ENCODE results near the gene SBNO1.

DNA sequence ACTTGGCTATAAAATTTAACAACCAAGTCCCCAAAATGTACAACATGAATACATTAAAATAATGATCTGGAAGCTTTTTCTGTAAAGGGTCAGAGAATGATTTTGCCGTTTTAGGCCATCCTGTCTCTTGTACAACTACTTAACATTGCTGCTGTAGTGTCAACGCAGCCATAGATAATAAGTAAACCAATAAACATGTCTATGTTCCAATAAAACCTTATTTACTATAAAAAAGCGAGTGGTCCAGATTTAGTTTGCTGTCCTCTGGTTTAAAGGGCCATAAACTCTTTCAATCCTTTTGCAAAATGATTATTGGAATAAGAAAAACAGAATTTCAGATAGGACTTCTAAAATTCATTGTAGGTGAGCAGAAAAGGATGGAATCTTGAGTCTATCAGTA, 29.2 kb downstream of the SBNO1 start:
- no peak for TF ChIP-seq EZH2phosphoT487 (IDR thresholded peaks at IDR 0.05; ENCODE audit: borderline replicate concordance, low read length)
- TF ChIP-seq, protein P1, sequence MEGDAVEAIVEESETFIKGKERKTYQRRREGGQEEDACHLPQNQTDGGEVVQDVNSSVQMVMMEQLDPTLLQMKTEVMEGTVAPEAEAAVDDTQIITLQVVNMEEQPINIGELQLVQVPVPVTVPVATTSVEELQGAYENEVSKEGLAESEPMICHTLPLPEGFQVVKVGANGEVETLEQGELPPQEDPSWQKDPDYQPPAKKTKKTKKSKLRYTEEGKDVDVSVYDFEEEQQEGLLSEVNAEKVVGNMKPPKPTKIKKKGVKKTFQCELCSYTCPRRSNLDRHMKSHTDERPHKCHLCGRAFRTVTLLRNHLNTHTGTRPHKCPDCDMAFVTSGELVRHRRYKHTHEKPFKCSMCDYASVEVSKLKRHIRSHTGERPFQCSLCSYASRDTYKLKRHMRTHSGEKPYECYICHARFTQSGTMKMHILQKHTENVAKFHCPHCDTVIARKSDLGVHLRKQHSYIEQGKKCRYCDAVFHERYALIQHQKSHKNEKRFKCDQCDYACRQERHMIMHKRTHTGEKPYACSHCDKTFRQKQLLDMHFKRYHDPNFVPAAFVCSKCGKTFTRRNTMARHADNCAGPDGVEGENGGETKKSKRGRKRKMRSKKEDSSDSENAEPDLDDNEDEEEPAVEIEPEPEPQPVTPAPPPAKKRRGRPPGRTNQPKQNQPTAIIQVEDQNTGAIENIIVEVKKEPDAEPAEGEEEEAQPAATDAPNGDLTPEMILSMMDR (IDR thresholded peaks at IDR 0.05; ENCODE audit: low read depth, low read length, poor library complexity, severe bottlenecking), result no peak

Measured in DOHH2 (cell line).